G401.6 (cell line): ENCODE results near the gene DDX10.
A peak's percentile ranks its signal among the peaks of the same experiment; 100 is the strongest.
"Not testable (repeated sequence)": the region's sequence is repeated elsewhere in the genome, so short reads cannot be mapped to it uniquely, and the experiment has no call there.

Source experiments
- FAIRE-seq: peaks from 2 replicates; lab custom pipeline; 2012; peaks lifted over from hg19 to GRCh38; lab: Jason Lieb, UNC

Gene DDX10

GRCh38 chr11:108664730-108665525, at the start of gene DDX10:
TSS of gene DDX10 (plus strand) at chr11:108665069. CDS start at chr11:108665154, 85 bp downstream.
- peak; percentile 99 for FAIRE-seq

GRCh38 chr11:108616549-108616948, 48.3 kb upstream of the DDX10 start:
- no peak for FAIRE-seq

GRCh38 chr11:108617055-108617454, 47.8 kb upstream of the DDX10 start:
- FAIRE-seq = no peak

GRCh38 chr11:108618529-108618928, 46.3 kb upstream of the DDX10 start:
- FAIRE-seq = no peak

- peak; percentile 56 for FAIRE-seq
These were observed 43.7 kb upstream of the DDX10 start for GRCh38 chr11:108620958-108621772.

GRCh38 chr11:108622341-108622740, 42.5 kb upstream of the DDX10 start:
- FAIRE-seq = no peak

GRCh38 chr11:108624196-108624925, 40.5 kb upstream of the DDX10 start:
- no peak for FAIRE-seq

- no peak for FAIRE-seq
These were observed 36.5 kb upstream of the DDX10 start for GRCh38 chr11:108628326-108628725.

GRCh38 chr11:108628812-108629211, 36.1 kb upstream of the DDX10 start:
- no peak for FAIRE-seq

- FAIRE-seq = no peak
These were observed 35.6 kb upstream of the DDX10 start for GRCh38 chr11:108629274-108629673.

- FAIRE-seq = no peak
These were observed 32.7 kb upstream of the DDX10 start for GRCh38 chr11:108632041-108632704.

GRCh38 chr11:108635106-108635505, 29.8 kb upstream of the DDX10 start:
- no peak for FAIRE-seq

- FAIRE-seq = no peak
These were observed 28.6 kb upstream of the DDX10 start for GRCh38 chr11:108636222-108636621.

- no peak for FAIRE-seq
These were observed 25.7 kb upstream of the DDX10 start for GRCh38 chr11:108639146-108639545.

- FAIRE-seq = not testable (repeated sequence)
These were observed 23.1 kb upstream of the DDX10 start for GRCh38 chr11:108641752-108642151.

GRCh38 chr11:108643974-108644373, 20.9 kb upstream of the DDX10 start:
- FAIRE-seq = no peak

GRCh38 chr11:108645970-108646369, 18.9 kb upstream of the DDX10 start:
- no peak for FAIRE-seq

GRCh38 chr11:108647387-108647700, 17.5 kb upstream of the DDX10 start:
- no peak for FAIRE-seq

GRCh38 chr11:108647701-108648527, 17.0 kb upstream of the DDX10 start:
- FAIRE-seq = no peak

- peak; percentile 94 for FAIRE-seq
These were observed 16.4 kb upstream of the DDX10 start for GRCh38 chr11:108648528-108648885.

- FAIRE-seq = not testable (repeated sequence)
These were observed 10.8 kb upstream of the DDX10 start for GRCh38 chr11:108654100-108654499.
